ENCODE measurements around the gene ST3GAL4. TPM values are rescaled to one million over a fixed set of nuclear protein-coding genes. Genes with fewer than 3 reads are reported as not detected.
"Not testable (repeated sequence)": the region's sequence is repeated elsewhere in the genome, so short reads cannot be mapped to it uniquely, and the experiment has no call there.

The ST3GAL4 gene
- total RNA-seq, 1 donor from 2014 or later: 41.5 TPM

GRCh38 chr11:126368336-126369119 is 13.0 kb downstream of the ST3GAL4 start:
- H3K36me3 ChIP-seq; H3K27ac ChIP-seq; intact Hi-C loops (cut with DNase I); H3K9me3 ChIP-seq; H3K27me3 ChIP-seq; H3K4me3 ChIP-seq; DNase-seq (ENCODE audit: extremely low spot score in 2 of 2): not testable (repeated sequence)
- peaks cover 29% of the 10 kb centered on the region for H3K4me1 ChIP-seq

GRCh38 chr11:126370016-126370415 is 14.5 kb downstream of the ST3GAL4 start:
- no peaks in the 10 kb centered on the region for H3K9me3 ChIP-seq

GRCh38 chr11:126371595-126371994 is 16.1 kb downstream of the ST3GAL4 start:
- DNase-seq (ENCODE audit: extremely low spot score in 2 of 2): no peak
- Histone ChIP-seq H3K36me3 (no peaks in the 10 kb centered on the region), H3K4me3 (no peak overlapping the region), H3K9me3 (no peaks in the 10 kb centered on the region), H3K27me3 (no peaks in the 10 kb centered on the region), H3K4me1 (peaks cover 8% of the 10 kb centered on the region), H3K27ac (no peak overlapping the region)
- TF ChIP-seq POLR2A (IDR thresholded peaks at IDR 0.05): no peak
- TF ChIP-seq POLR2AphosphoS5 (IDR thresholded peaks at IDR 0.05; ENCODE audit: insufficient read depth in 1 of 2, low read depth in 1 of 2): no peak
- TF ChIP-seq CTCF (IDR thresholded peaks at IDR 0.05): no peak
- intact Hi-C loops (cut with DNase I): no loop called here

More at GRCh38 chr11:126370016-126370415, 14.5 kb downstream of the ST3GAL4 start:
- H3K27ac ChIP-seq: no peak overlapping the region
- no peak overlapping the region for H3K4me3 ChIP-seq
- H3K36me3 ChIP-seq: no peaks in the 10 kb centered on the region
- DNase-seq (ENCODE audit: extremely low spot score in 2 of 2): no peak
- H3K27me3 ChIP-seq: no peaks in the 10 kb centered on the region
- no peak for TF ChIP-seq POLR2AphosphoS5 (IDR thresholded peaks at IDR 0.05; ENCODE audit: insufficient read depth in 1 of 2, low read depth in 1 of 2)
- TF ChIP-seq CTCF (IDR thresholded peaks at IDR 0.05): no peak
- TF ChIP-seq POLR2A (IDR thresholded peaks at IDR 0.05): no peak
- H3K4me1 ChIP-seq: peaks cover 23% of the 10 kb centered on the region
- intact Hi-C loops (cut with DNase I): no loop called here

- H3K27ac ChIP-seq; H3K4me3 ChIP-seq; H3K9me3 ChIP-seq; H3K27me3 ChIP-seq; intact Hi-C loops (cut with DNase I); DNase-seq (ENCODE audit: extremely low spot score in 2 of 2); H3K4me1 ChIP-seq; H3K36me3 ChIP-seq: not testable (repeated sequence)
Measured at GRCh38 chr11:126373389-126374066, 18.0 kb downstream of the ST3GAL4 start.

- H3K4me1 ChIP-seq; H3K36me3 ChIP-seq; DNase-seq (ENCODE audit: extremely low spot score in 2 of 2); H3K27me3 ChIP-seq; intact Hi-C loops (cut with DNase I); H3K27ac ChIP-seq; H3K4me3 ChIP-seq; H3K9me3 ChIP-seq: not testable (repeated sequence)
Measured at GRCh38 chr11:126374562-126375300, 19.2 kb downstream of the ST3GAL4 start.

- no peak for DNase-seq (ENCODE audit: extremely low spot score in 2 of 2)
- intact Hi-C loops (cut with DNase I): no loop called here
- H3K9me3 ChIP-seq: no peaks in the 10 kb centered on the region
- H3K27me3 ChIP-seq: no peaks in the 10 kb centered on the region
- no peak overlapping the region for H3K27ac ChIP-seq
- peaks cover 3% of the 10 kb centered on the region for H3K4me1 ChIP-seq
- H3K4me3 ChIP-seq: no peak overlapping the region
- TF ChIP-seq POLR2AphosphoS5 (IDR thresholded peaks at IDR 0.05; ENCODE audit: insufficient read depth in 1 of 2, low read depth in 1 of 2): no peak
- no peak for TF ChIP-seq POLR2A (IDR thresholded peaks at IDR 0.05)
- no peak for TF ChIP-seq CTCF (IDR thresholded peaks at IDR 0.05)
- no peaks in the 10 kb centered on the region for H3K36me3 ChIP-seq
Measured at GRCh38 chr11:126375726-126376125, 20.2 kb downstream of the ST3GAL4 start.
